GM12878 (cell line): ENCODE measurements around the gene PGA3.
"Not testable (repeated sequence)": the region's sequence is repeated elsewhere in the genome, so short reads cannot be mapped to it uniquely, and the experiment has no call there.

Experiments
- CEBPB ChIP-seq, 2 experiments: fragments of 150-350 bp in 1 of 2; IDR thresholded peaks; 2 replicates each; pipeline ENCODE4 v1.6.1; 2012 to 2014; ENCODE audit warnings: low read depth in 2 of 2, low read length in 2 of 2, borderline replicate concordance in 1 of 2, inconsistent platforms in 1 of 2
- CTCF ChIP-seq, 3 experiments: IDR thresholded peaks in 2 of 3; conservative IDR thresholded peaks in 1 of 3; 2 replicates each; pipeline ENCODE4 v1.5.1; 2011; ENCODE audit warnings: low read depth in 3 of 3, low read length in 3 of 3, mild to moderate bottlenecking in 3 of 3, control low read depth in 2 of 3, moderate library complexity in 2 of 3, inconsistent platforms in 1 of 3, mixed read lengths in 1 of 3; ENCODE audit not compliant: control insufficient read depth in 2 of 3, insufficient read depth in 1 of 3; ENCODE audit errors: extremely low read depth in 1 of 3
- EZH2 ChIP-seq: IDR thresholded peaks from 2 replicates; pipeline ENCODE4 v1.6.1; 2012; ENCODE audit warnings: low read depth, mild to moderate bottlenecking, control low read depth, inconsistent platforms, low read length, borderline replicate concordance; ENCODE audit not compliant: control insufficient read depth
- MAX ChIP-seq: IDR thresholded peaks from 2 replicates; pipeline ENCODE4 v1.6.1; 2012; ENCODE audit warnings: low read depth, low read length, improper control_type of control experiment
- MEF2B ChIP-seq: fragments of 450-650 bp; IDR thresholded peaks from 2 replicates; pipeline ENCODE4 v1.6.1; 2018; ENCODE audit warnings: mild to moderate bottlenecking, moderate library complexity; ENCODE audit not compliant: partially characterized antibody, poor library complexity, severe bottlenecking
- NRF1 ChIP-seq: conservative IDR thresholded peaks from 2 replicates; pipeline ENCODE4 v1.6.1; 2011; ENCODE audit warnings: mild to moderate bottlenecking, low read depth, low read length, improper control_type of control experiment
- USF2 ChIP-seq: IDR thresholded peaks from 2 replicates; pipeline ENCODE4 v1.6.1; 2011; ENCODE audit warnings: low read depth, low read length, improper control_type of control experiment, borderline replicate concordance
- ZBTB11 ChIP-seq: fragments of 450-650 bp; formaldehyde crosslinking; IDR thresholded peaks from 2 replicates; pipeline ENCODE4 v1.5.0; 2022; ENCODE audit warnings: mild to moderate bottlenecking, missing genetic modification characterization
- ZBTB33 ChIP-seq: fragments of 450-650 bp; IDR thresholded peaks from 2 replicates; pipeline ENCODE4 v1.6.1; 2017; ENCODE audit warnings: mild to moderate bottlenecking
- ZNF687 ChIP-seq: fragments of 450-650 bp; IDR thresholded peaks from 2 replicates; pipeline ENCODE4 v1.6.1; 2017; ENCODE audit warnings: mild to moderate bottlenecking, moderate library complexity

GRCh38 chr11:61240288-61240687 is 37.0 kb downstream of the PGA3 start:
- not testable (repeated sequence) for TF ChIP-seq USF2; CEBPB (IDR thresholded peaks at IDR 0.05; ENCODE audit: borderline replicate concordance in 1 of 2, low read depth in 2 of 2, low read length in 2 of 2); MAX; EZH2; CTCF (IDR thresholded peaks at IDR 0.05 in 2 of 3, conservative IDR thresholded peaks at IDR 0.05 in 1 of 3; ENCODE audit: control insufficient read depth in 2 of 3, extremely low read depth in 1 of 3, insufficient read depth in 1 of 3, low read depth in 3 of 3, low read length in 3 of 3); MEF2B; ZBTB11; ZNF687; NRF1; ZBTB33
